MM.1S (cell line): ENCODE measurements around the gene GRIK4.

ENCODE experiments used
- DNase-seq: peaks from one replicate; pipeline ENCODE4 v3.0.0-alpha.2; 2015
- H2AFZ ChIP-seq: fragments of 300-600 bp; sonication (generic); 2 replicates; pipeline ENCODE4 v1.6.0; 2016; ENCODE audit warnings: antibody characterized with exemption, low read length
- H3F3A ChIP-seq: fragments of 300-600 bp; sonication (generic); 2 replicates; pipeline ENCODE4 v1.6.1; 2016; ENCODE audit warnings: mild to moderate bottlenecking, antibody characterized with exemption, low read length, moderate library complexity, mixed read lengths; ENCODE audit not compliant: insufficient read depth
- H3K27ac ChIP-seq: fragments of 300-600 bp; sonication (generic); 2 replicates; pipeline ENCODE4 v1.5.1; 2016; ENCODE audit warnings: mild to moderate bottlenecking, low read length
- H3K27me3 ChIP-seq: fragments of 300-600 bp; sonication (generic); replicated peaks from 2 replicates; pipeline ENCODE4 v1.6.0; 2016; ENCODE audit warnings: low read length; ENCODE audit not compliant: insufficient read depth
- H3K36me3 ChIP-seq: fragments of 300-600 bp; sonication (generic); replicated peaks from 2 replicates; pipeline ENCODE4 v1.6.1; 2016; ENCODE audit warnings: mild to moderate bottlenecking, low read length, mixed read lengths; ENCODE audit not compliant: insufficient read depth
- H3K4me1 ChIP-seq: fragments of 300-600 bp; sonication (generic); 2 replicates; pipeline ENCODE4 v1.6.1; 2016; ENCODE audit warnings: low read length, mixed read lengths
- H3K4me2 ChIP-seq: fragments of 300-600 bp; sonication (generic); 2 replicates; pipeline ENCODE4 v1.6.0; 2016; ENCODE audit warnings: low read depth, low read length
- H3K4me3 ChIP-seq: fragments of 300-600 bp; sonication (generic); 2 replicates; pipeline ENCODE4 v1.5.1; 2016; ENCODE audit warnings: low read length, mixed read lengths
- H3K79me2 ChIP-seq: fragments of 300-600 bp; sonication (generic); 2 replicates; pipeline ENCODE4 v1.6.1; 2016; ENCODE audit warnings: mixed run types, low read length, mixed read lengths
- H3K9ac ChIP-seq: fragments of 300-600 bp; sonication (generic); 2 replicates; pipeline ENCODE4 v1.6.1; 2016; ENCODE audit warnings: low read length, mixed read lengths
- H3K9me2 ChIP-seq: fragments of 300-600 bp; sonication (generic); replicated peaks from 2 replicates; pipeline ENCODE4 v1.6.1; 2016; ENCODE audit warnings: mild to moderate bottlenecking, low read length, mixed read lengths; ENCODE audit not compliant: insufficient read depth
- H3K9me3 ChIP-seq: fragments of 300-600 bp; sonication (generic); replicated peaks from 2 replicates; pipeline ENCODE4 v1.6.1; 2016; ENCODE audit warnings: mild to moderate bottlenecking, low read length, mixed read lengths; ENCODE audit not compliant: insufficient read depth
- H4K20me1 ChIP-seq: fragments of 300-600 bp; sonication (generic); 2 replicates; pipeline ENCODE4 v1.6.1; 2016; ENCODE audit warnings: mild to moderate bottlenecking, low read length, moderate library complexity, mixed read lengths; ENCODE audit not compliant: insufficient read depth
- EZH2 ChIP-seq: fragments of 300-600 bp; sonication (generic); optimal IDR thresholded peaks from 2 replicates; pipeline ENCODE3; 2017; ENCODE audit warnings: low read depth, mild to moderate bottlenecking, antibody characterized with exemption, low read length, mixed read lengths
- EZH2phosphoT487 ChIP-seq: fragments of 300-600 bp; sonication (generic); IDR thresholded peaks from 2 replicates; pipeline ENCODE4 v1.6.1; 2018; ENCODE audit warnings: antibody characterized with exemption, low read length
- TF ChIP-seq, protein P1 (sequence below): fragments of 300-600 bp; sonication (generic); IDR thresholded peaks from 2 replicates; pipeline ENCODE4 v1.5.1; 2016; ENCODE audit warnings: antibody characterized with exemption, low read length, mixed read lengths

GRIK4 gene

GRCh38 chr11:120914601-120915000 is 403.1 kb downstream of the GRIK4 start:
- H3K79me2 ChIP-seq = no peaks in the 10 kb centered on the region
- no peaks in the 10 kb centered on the region for H3F3A ChIP-seq
- no peaks in the 10 kb centered on the region for H3K36me3 ChIP-seq
- H3K9ac ChIP-seq = no peak overlapping the region
- no peaks in the 10 kb centered on the region for H3K4me1 ChIP-seq
- no peaks in the 10 kb centered on the region for H3K9me2 ChIP-seq
- no peak overlapping the region for H2AFZ ChIP-seq
- no peak overlapping the region for H3K4me3 ChIP-seq
- H3K4me2 ChIP-seq = no peak overlapping the region
- TF ChIP-seq EZH2phosphoT487 (no peak), EZH2 (no peak)
- TF ChIP-seq, protein P1, sequence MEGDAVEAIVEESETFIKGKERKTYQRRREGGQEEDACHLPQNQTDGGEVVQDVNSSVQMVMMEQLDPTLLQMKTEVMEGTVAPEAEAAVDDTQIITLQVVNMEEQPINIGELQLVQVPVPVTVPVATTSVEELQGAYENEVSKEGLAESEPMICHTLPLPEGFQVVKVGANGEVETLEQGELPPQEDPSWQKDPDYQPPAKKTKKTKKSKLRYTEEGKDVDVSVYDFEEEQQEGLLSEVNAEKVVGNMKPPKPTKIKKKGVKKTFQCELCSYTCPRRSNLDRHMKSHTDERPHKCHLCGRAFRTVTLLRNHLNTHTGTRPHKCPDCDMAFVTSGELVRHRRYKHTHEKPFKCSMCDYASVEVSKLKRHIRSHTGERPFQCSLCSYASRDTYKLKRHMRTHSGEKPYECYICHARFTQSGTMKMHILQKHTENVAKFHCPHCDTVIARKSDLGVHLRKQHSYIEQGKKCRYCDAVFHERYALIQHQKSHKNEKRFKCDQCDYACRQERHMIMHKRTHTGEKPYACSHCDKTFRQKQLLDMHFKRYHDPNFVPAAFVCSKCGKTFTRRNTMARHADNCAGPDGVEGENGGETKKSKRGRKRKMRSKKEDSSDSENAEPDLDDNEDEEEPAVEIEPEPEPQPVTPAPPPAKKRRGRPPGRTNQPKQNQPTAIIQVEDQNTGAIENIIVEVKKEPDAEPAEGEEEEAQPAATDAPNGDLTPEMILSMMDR = no peak
- H4K20me1 ChIP-seq = no peaks in the 10 kb centered on the region
- no peak for DNase-seq
- H3K27me3 ChIP-seq = no peaks in the 10 kb centered on the region
- no peak overlapping the region for H3K27ac ChIP-seq
- no peaks in the 10 kb centered on the region for H3K9me3 ChIP-seq

- Histone ChIP-seq H3K9me2 (no peaks in the 10 kb centered on the region), H3F3A (no peaks in the 10 kb centered on the region), H2AFZ (no peak overlapping the region), H4K20me1 (no peaks in the 10 kb centered on the region), H3K4me1 (no peaks in the 10 kb centered on the region), H3K9me3 (no peaks in the 10 kb centered on the region), H3K79me2 (no peaks in the 10 kb centered on the region), H3K9ac (no peak overlapping the region), H3K4me3 (no peak overlapping the region), H3K4me2 (no peak overlapping the region), H3K27ac (no peak overlapping the region), H3K36me3 (no peaks in the 10 kb centered on the region), H3K27me3 (no peaks in the 10 kb centered on the region)
- DNase-seq = no peak
- no peak for TF ChIP-seq EZH2
- TF ChIP-seq, protein P1 = no peak
- no peak for TF ChIP-seq EZH2phosphoT487
These were observed 406.2 kb downstream of the GRIK4 start for GRCh38 chr11:120917559-120918239.

- Histone ChIP-seq H4K20me1 (no peaks in the 10 kb centered on the region), H3K27me3 (no peaks in the 10 kb centered on the region), H3K4me1 (no peaks in the 10 kb centered on the region), H3K9me2 (no peaks in the 10 kb centered on the region), H3K27ac (no peak overlapping the region), H3K9ac (no peak overlapping the region), H3K9me3 (no peaks in the 10 kb centered on the region), H3K36me3 (no peaks in the 10 kb centered on the region), H3K4me2 (no peak overlapping the region), H3K4me3 (no peak overlapping the region), H3K79me2 (no peaks in the 10 kb centered on the region), H3F3A (no peaks in the 10 kb centered on the region), H2AFZ (no peak overlapping the region)
- no peak for DNase-seq
- TF ChIP-seq EZH2 (no peak), EZH2phosphoT487 (no peak)
- TF ChIP-seq, protein P1 = no peak
These were observed 406.7 kb downstream of the GRIK4 start for GRCh38 chr11:120918257-120918656.
